LNCaP clone FGC (cell line): Measurements from ENCODE around the gene ANAPC2.

ENCODE experiments used
- DNase-seq: peaks from one replicate; pipeline ENCODE4 v3.0.0-alpha.2; 2011; ENCODE audit warnings: low read depth
- H3K4me3 ChIP-seq: 2 replicates; pipeline ENCODE4 v1.5.1; 2011; ENCODE audit warnings: mild to moderate bottlenecking, low read depth, low read length, control low read depth
- CTCF ChIP-seq: IDR thresholded peaks from 2 replicates; pipeline ENCODE4 v1.5.1; 2012; ENCODE audit warnings: mild to moderate bottlenecking; ENCODE audit not compliant: control insufficient read depth, insufficient read depth; ENCODE audit errors: extremely low read depth

The ANAPC2 gene

GRCh38 chr9:137211532-137211931, 23.2 kb upstream of the ANAPC2 start:
- no peak for TF ChIP-seq CTCF
- no peak for DNase-seq
- no peak overlapping the region for H3K4me3 ChIP-seq

- DNase-seq: no peak
- H3K4me3 ChIP-seq: peak overlapping the region; percentile 85
- no peak for TF ChIP-seq CTCF
These were observed 18.2 kb upstream of the ANAPC2 start for GRCh38 chr9:137206602-137207001.

- DNase-seq: no peak
- TF ChIP-seq CTCF: no peak
- peak within 1 kb of the TSS; percentile 85 for H3K4me3 ChIP-seq
These were observed 17.0 kb upstream of the ANAPC2 start, which contains the start of the genes NDOR1 and TMEM203 for GRCh38 chr9:137205126-137206069. Gene NDOR1, plus strand, starts transcription at chr9:137205700. Its CDS starts 78 bp downstream, at chr9:137205778. Gene TMEM203, minus strand, starts transcription at chr9:137205648. Its CDS starts 234 bp downstream, at chr9:137205414.

- no peak for TF ChIP-seq CTCF
- DNase-seq: no peak
- H3K4me3 ChIP-seq: peak overlapping the region; percentile 85
These were observed 16.4 kb upstream of the ANAPC2 start for GRCh38 chr9:137204731-137205125.

GRCh38 chr9:137202966-137203365, 14.6 kb upstream of the ANAPC2 start:
- no peak for TF ChIP-seq CTCF
- no peak overlapping the region for H3K4me3 ChIP-seq
- no peak for DNase-seq

- TF ChIP-seq CTCF: no peak
- peak overlapping the region; percentile 70 for H3K4me3 ChIP-seq
- DNase-seq: no peak
These were observed 13.0 kb upstream of the ANAPC2 start for GRCh38 chr9:137201205-137201868.
